CD4-positive, alpha-beta T cell treated with Interleukin-15 for 1 hour (primary cell): ENCODE measurements around the gene CCDC188.

Source experiments
- DNase-seq: peaks from one replicate; pipeline ENCODE4 v3.0.0-alpha.2; 2020

The CCDC188 gene

GRCh38 chr22:20150381-20151275 is at the start of gene CCDC188:
CCDC188 (minus strand) TSS chr22:20151055; CDS start chr22:20150986, 69 bp downstream.
- no peak for DNase-seq

- DNase-seq: no peak
Observed at GRCh38 chr22:20199906-20200305, 49.1 kb upstream of the CCDC188 start.

- DNase-seq: no peak
Observed at GRCh38 chr22:20199413-20199842, 48.6 kb upstream of the CCDC188 start.

GRCh38 chr22:20198557-20199319 is 47.9 kb upstream of the CCDC188 start:
- DNase-seq: no peak

DNA sequence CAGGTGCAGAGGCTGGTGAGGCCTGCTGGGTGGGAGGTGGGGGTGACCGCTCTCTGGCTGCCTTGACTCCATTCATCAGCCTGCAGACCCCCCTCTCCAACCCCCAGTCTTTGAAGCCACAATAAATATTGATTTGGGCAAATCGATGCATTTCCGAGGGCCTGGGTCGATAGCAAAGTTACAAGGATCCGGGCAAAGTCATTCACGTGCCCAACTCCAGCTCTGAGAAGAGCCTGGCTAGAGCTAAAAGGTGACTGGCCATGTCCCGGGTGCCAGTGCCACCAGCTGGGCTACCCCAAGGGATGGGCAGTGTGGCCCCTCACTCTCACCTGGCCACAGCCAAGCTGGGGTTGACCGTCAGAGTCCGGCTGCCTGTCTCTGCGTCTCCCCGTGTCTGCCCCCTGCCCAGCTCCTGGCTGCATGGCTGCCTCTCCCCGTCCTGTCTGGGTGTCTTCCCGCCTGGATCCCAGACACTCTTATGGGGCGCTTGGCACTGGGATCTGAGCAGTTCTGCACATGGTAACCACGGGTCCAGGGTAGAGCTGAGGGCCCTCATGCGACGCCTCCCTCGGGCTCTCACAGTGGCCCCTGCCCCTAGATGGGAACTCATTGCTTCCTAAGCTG is 46.7 kb upstream of the CCDC188 start:
- DNase-seq: no peak

DNA sequence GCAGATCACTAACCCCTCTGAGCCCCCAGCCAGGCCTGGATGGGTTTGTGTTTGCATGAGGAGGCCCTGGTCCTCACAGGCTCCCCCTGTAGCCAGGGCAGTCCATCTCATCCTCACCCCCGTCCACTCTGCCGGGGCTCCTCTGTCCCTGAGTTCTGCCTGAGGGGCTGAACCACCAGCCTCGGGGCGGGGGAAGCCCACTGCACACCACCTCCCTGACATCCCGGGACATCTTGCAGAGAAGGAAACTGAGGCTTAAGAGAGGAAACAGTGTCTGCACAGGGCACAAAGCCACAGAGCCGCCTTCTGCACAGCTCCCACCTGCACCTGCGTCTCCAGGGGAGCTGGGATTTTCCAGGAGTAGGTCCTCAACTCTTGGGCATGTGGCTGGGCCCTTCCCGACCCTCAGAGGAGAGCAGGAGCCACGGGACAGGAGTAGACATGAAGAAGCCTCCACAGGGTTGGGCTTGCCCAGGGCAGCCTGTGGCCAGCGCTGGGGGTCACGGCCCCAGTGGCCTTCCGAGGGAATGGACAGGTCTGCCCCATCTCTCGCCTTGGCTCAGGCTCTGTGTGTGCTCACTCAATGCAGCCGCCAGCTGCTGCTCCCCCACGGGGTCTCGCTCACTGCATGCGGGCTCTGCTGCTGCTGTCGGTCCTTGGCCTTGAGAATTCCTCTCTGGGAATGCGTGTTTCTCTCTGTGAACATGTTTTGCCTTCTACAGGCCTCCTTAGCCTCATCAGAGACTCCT is 45.4 kb upstream of the CCDC188 start:
- DNase-seq: no peak

- DNase-seq: no peak
Observed at GRCh38 chr22:20194681-20195593, 44.1 kb upstream of the CCDC188 start.

- DNase-seq: no peak
Observed at GRCh38 chr22:20193761-20194494, 43.1 kb upstream of the CCDC188 start.

DNA sequence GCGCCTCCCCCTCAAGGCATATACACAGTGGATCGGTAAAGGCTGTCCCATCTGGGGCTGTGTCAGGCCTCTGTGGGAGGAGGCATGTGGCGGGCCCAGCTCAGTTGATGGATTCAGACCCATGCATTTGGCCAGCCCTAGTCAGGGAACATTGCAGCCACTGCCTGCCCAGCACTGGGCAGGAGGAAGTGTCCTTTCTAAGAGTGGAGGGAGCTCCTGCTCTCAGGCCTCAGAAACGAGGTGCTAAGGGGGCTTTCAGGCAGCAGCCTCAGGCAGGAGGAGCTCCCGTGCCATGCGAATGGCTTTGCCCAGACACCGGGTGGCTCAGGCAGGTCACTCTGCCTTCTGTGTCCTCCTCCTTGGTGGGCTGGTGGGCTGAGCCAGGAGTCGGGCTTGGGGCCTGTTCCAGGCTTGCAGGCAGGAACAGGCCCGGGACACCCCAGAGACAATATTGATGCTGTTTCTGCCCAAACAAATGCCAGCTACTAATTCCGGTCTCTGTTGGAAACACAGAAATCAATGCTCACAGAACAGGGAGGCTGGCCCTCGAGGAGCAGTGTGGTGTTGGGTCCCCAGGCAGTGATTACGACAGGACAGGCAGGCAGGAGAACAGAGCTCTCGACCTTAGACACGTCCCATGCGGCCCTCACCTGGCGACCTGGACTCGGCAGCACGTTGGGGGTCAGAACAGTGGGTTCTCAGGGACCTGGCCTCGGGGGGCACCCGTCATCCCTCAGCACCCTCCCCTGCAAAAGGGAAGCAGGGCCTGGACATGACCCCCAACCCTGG is 42.3 kb upstream of the CCDC188 start:
- no peak for DNase-seq

DNA sequence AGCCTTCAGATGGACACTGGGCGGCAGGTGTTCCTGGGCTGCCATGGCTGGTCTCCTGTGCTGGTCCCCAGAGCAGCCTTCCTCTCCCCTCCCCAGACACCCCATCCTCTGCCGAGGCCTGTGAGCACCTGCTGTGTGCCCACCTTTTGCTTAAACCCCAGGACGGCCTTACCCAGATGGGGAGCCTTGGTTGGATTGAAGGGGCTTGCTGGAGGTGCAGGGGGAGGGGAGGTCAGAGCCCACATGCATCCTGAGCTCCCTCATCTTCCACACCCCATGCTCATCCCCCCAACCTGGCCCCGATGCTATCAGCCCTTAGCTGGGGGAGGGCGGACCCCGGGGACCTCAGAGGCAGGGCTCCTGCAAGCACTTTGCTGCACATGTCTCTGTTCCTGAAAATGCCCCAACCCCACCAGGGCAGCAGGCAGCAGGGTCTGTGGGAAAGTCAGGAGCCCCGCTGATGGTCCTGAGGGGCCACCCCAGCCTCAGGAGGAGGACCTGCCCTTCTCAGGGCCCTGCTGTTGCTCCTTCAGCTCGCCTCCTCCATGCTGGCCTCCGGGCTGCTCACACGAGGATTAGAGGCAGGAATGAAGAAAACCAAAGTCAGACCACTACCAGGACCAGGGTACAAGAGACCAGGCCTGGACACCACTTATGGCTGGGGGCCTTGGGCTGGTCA is 41.6 kb upstream of the CCDC188 start:
- no peak for DNase-seq

DNA sequence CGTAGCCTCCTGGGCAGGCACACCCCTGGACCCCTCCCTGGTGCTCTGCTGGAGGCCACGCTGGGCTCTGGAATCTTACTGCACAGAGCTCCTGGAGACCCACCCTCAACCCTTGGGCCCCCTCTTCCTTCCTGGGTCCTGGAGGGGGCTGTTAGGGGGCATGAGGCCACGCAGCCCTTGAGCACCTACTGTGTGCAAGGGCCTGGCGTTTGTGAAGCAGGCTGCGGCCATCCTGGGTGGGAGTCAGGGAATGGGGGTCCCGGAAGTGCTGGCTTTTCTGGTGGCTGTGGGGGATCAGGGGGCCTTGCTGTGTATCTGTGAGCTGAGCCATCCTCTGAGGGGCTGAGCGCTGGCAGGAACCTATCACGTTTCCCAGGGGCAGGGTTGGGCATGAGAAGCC is 40.9 kb upstream of the CCDC188 start:
- no peak for DNase-seq

GRCh38 chr22:20191000-20191515 is 40.2 kb upstream of the CCDC188 start:
- no peak for DNase-seq

GRCh38 chr22:20188567-20188877 is 37.7 kb upstream of the CCDC188 start:
- DNase-seq: no peak

GRCh38 chr22:20187777-20188566 is 37.1 kb upstream of the CCDC188 start:
- no peak for DNase-seq

GRCh38 chr22:20186871-20187546 is 36.2 kb upstream of the CCDC188 start:
- DNase-seq: no peak

- no peak for DNase-seq
Observed at GRCh38 chr22:20186183-20186870, 35.5 kb upstream of the CCDC188 start.

- no peak for DNase-seq
Observed at GRCh38 chr22:20185750-20186149, 34.9 kb upstream of the CCDC188 start.
